ENCODE measurements around the gene HMGN4. TPM values are rescaled to one million over a fixed set of nuclear protein-coding genes. Genes with fewer than 3 reads are reported as not detected.

Gene HMGN4
- 23.4 and 44.5 TPM in 2 replicates for total RNA-seq (2011; cell fraction: chromatin; rRNA removed; ENCODE audit: low replicate concordance)
- 13.5 and 15.3 TPM in 2 replicates for total RNA-seq (2011; cell fraction: nucleolus; rRNA removed)
- total RNA-seq (2011; cell fraction: nucleoplasm; rRNA removed): 28.3 and 34.4 TPM in 2 replicates
- total RNA-seq (2014; rRNA removed) (71.8 and 87.5 TPM in 2 replicates), total RNA-seq (2014; rRNA removed; fragmentation: Illumina TruSeq; extraction: Trizol) (134 and 145 TPM in 2 replicates), total RNA-seq (2015; rRNA removed; fragmentation: Illumina TruSeq; extraction: Trizol) (100 and 102 TPM in 2 replicates), total RNA-seq (2021) (78.8 and 79.9 TPM in 2 replicates), polyA plus RNA-seq (2011; rRNA removed) (95.4 and 111 TPM in 2 replicates), polyA plus RNA-seq (2014; fragmentation: Illumina TruSeq; extraction: Trizol) (97.0 and 104 TPM in 2 replicates), polyA plus RNA-seq (2014; fragmentation: Nextera tagmentation; extraction: Ambion mirVana) (10 to 100 TPM; 35.4 to 41.1 TPM), polyA plus RNA-seq (2014; rRNA removed) (92.2 and 94.1 TPM in 2 replicates), polyA minus RNA-seq (2011; rRNA and poly(A)+ RNA removed) (76.2 and 81.4 TPM in 2 replicates), Bru-seq, nascent RNA (percentile 95 among the genes with signal in this experiment), BruChase-seq, experiment 1, labeled RNA remaining after a 2-hour chase (percentile 95 among the genes with signal in this experiment), BruChase-seq, experiment 2, labeled RNA remaining after a 6-hour chase (percentile 96 among the genes with signal in this experiment)
- polyA plus RNA-seq (2011; cell fraction: cytosol; rRNA removed): 35.3 and 57.4 TPM in 2 replicates
- 24.5 and 38.9 TPM in 2 replicates for polyA plus RNA-seq (2011; cell fraction: nucleus; rRNA removed)
- 65.4 and 94.0 TPM in 2 replicates for polyA plus RNA-seq (2012)
- 32.2 and 35.4 TPM in 2 replicates for polyA minus RNA-seq (2011; cell fraction: cytosol; rRNA and poly(A)+ RNA removed)
- 8.2 and 16.9 TPM in 2 replicates for polyA minus RNA-seq (2011; cell fraction: nucleus; rRNA and poly(A)+ RNA removed)
- long read RNA-seq, experiment 1, transcript HMGN4-201 (2 exons, 1,225 nt): major isoform, 108 of 164 reads
- long read RNA-seq, experiment 1, partial matches to known transcripts: 40 of 164 reads
- long read RNA-seq, experiment 1, other reads (novel, unspliced or antisense): 16 of 164 reads
- long read RNA-seq, experiment 2, transcript HMGN4-201 (2 exons, 1,225 nt): major isoform, 21 of 55 reads
- long read RNA-seq, experiment 2, partial matches to known transcripts: 33 of 55 reads
- long read RNA-seq, experiment 2, other reads (novel, unspliced or antisense): 1 of 55 reads
- long read RNA-seq, experiment 3, transcript HMGN4-201 (2 exons, 1,225 nt): major isoform, 104 of 119 reads
- long read RNA-seq, experiment 3, partial matches to known transcripts: 1 of 119 reads
- long read RNA-seq, experiment 3, other reads (novel, unspliced or antisense): 14 of 119 reads

DNA sequence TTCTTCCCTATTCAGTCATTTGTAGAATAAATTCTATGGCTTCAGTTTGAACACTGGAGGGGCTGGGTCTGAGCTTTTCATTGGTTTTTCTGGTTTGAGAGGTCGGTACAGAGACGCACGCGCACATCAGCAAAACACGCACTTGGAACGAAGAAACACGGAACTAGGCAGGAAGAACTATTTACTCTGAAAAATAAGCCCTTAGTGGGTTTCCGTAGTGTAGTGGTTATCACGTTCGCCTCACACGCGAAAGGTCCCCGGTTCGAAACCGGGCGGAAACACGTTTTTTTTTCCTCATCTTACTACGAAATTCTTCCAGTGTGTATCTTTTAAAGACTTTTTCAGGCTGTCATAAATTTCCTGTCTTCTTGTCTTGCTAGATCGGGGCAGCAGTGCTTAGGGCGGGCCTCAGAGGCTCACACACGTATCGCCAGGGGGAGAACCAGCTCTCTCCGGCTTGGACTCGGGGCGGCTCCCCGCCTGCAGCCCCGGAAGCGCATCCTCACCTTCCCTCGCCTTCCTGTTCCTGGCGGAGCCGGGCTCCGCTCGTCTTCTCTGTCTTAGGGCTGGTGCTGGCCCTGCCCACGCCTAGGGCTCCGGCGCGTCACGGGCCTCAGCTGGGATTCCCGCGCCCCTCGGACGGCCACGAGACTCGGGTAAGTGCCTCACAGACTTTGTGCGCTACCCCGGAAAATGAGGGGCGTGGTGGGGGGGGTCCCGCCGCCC is at the start of gene HMGN4:
HMGN4 (plus strand) TSS at position 521 of the 726 bp plus-strand sequence. CDS start 6,841 bp downstream, outside the sequence.
- peaks cover 14 to 22% of the 10 kb centered on the region in 2 experiments for H3K4me1 ChIP-seq (replicated peaks in 1 of 2; ENCODE audit: control insufficient read depth in 2 of 2, insufficient read depth in 2 of 2, low read length in 2 of 2)
- under 1% methylated on average over 49 of the region's 49 CpGs for WGBS (ENCODE audit: insufficient coverage, low coverage, missing lambda C conversion rate)
- ATAC-seq: peak; percentile 91
- TF ChIP-seq, protein P1, sequence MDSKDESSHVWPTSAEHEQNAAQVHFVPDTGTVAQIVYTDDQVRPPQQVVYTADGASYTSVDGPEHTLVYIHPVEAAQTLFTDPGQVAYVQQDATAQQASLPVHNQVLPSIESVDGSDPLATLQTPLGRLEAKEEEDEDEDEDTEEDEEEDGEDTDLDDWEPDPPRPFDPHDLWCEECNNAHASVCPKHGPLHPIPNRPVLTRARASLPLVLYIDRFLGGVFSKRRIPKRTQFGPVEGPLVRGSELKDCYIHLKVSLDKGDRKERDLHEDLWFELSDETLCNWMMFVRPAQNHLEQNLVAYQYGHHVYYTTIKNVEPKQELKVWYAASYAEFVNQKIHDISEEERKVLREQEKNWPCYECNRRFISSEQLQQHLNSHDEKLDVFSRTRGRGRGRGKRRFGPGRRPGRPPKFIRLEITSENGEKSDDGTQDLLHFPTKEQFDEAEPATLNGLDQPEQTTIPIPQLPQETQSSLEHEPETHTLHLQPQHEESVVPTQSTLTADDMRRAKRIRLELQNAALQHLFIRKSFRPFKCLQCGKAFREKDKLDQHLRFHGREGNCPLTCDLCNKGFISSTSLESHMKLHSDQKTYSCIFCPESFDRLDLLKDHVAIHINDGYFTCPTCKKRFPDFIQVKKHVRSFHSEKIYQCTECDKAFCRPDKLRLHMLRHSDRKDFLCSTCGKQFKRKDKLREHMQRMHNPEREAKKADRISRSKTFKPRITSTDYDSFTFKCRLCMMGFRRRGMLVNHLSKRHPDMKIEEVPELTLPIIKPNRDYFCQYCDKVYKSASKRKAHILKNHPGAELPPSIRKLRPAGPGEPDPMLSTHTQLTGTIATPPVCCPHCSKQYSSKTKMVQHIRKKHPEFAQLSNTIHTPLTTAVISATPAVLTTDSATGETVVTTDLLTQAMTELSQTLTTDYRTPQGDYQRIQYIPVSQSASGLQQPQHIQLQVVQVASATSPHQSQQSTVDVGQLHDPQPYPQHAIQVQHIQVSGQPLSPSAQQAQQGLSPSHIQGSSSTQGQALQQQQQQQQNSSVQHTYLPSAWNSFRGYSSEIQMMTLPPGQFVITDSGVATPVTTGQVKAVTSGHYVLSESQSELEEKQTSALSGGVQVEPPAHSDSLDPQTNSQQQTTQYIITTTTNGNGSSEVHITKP (IDR thresholded peaks at IDR 0.05; ENCODE audit: partially characterized antibody): peak; percentile 31
- TF ChIP-seq XRCC5 (IDR thresholded peaks at IDR 0.05; ENCODE audit: low read depth, low read length): peak; percentile 79

More for the DNA sequence above, at the start of gene HMGN4:
- CTCF ChIA-PET (ENCODE audit: low intra/inter-chr PET ratio): interaction anchor here (0.7 kb wide), 1 partner anchor 197 kb away, joined by 3 read pairs; no protein-coding TSS in a partner anchor
- BruUV-seq (replicated peaks): no TSS peak
- Histone ChIP-seq H3K79me2 (ENCODE audit: control insufficient read depth, insufficient read depth, low read length) (peaks cover 43% of the 10 kb centered on the region), H3K4me2 (ENCODE audit: insufficient read depth, low read length) (peak within 1 kb of the TSS; percentile 94), H4K20me1 (replicated peaks; ENCODE audit: control insufficient read depth, insufficient read depth, low read length) (no peaks in the 10 kb centered on the region; the same call in 1 of the 2 replicates), H3K27me3 (ENCODE audit: control insufficient read depth in 2 of 2, insufficient read depth in 2 of 2, low read length in 2 of 2) (no peaks in the 10 kb centered on the region), H3K9me3 (replicated peaks; ENCODE audit: control insufficient read depth, insufficient read depth, low read depth, low read length) (no peaks in the 10 kb centered on the region), H3K27ac (ENCODE audit: extremely low read depth, low read depth, low read length) (peak within 1 kb of the TSS; percentile 86), H3K9me1 (ENCODE audit: control insufficient read depth, insufficient read depth, low read length) (no peaks in the 10 kb centered on the region), H2AFZ (ENCODE audit: low read depth, low read length) (peak within 1 kb of the TSS; percentile 98), H3K36me3 (ENCODE audit: control insufficient read depth, insufficient read depth, low read length) (peaks cover 30% of the 10 kb centered on the region), H3K9ac (ENCODE audit: insufficient read depth in 1 of 2, low read depth in 2 of 2, low read length in 2 of 2) (peak within 1 kb of the TSS; percentile 80 to 95), H3K4me3 (peak within 1 kb of the TSS; percentile 67)
- FAIRE-seq: no peak
- intact Hi-C loops (cut with micrococcal nuclease): loop anchor here (1.0 to 5.0 kb wide), 4 partner anchors 15 to 226 kb away; no protein-coding TSS in a partner anchor
- DNase-seq (ENCODE audit: extremely low read depth in 1 of 4, low spot score in 3 of 4): peak; percentile 90 to 95 (median 91)
- in situ Hi-C loops (cut with MboI): no loop called here
- POLR2A ChIA-PET: interaction anchor here (0.5 to 4.2 kb wide), 38 partner anchors 8 to 1055 kb away, joined by 3 to 26 read pairs (median 4); a partner anchor contains a TSS

All from K562 (cell line).